ENCODE data around the gene LEMD1. TPM values are rescaled to one million over a fixed set of nuclear protein-coding genes. Genes with fewer than 3 reads are reported as not detected.

LEMD1 gene
- total and polyA plus RNA-seq, 3 experiments from 2014 or later = 0.55 TPM; not detected in 2

GRCh38 chr1:205432116-205432515, 10.3 kb upstream of the LEMD1 start:
- H3K4me1 ChIP-seq (ENCODE audit: insufficient read depth, low read length) = peaks cover 5% of the 10 kb centered on the region
- peak overlapping the region in 1 of 7 donors; percentile 31 for H3K4me3 Mint-ChIP-seq
- DNase-seq = no peak
- CTCF ChIA-PET = interaction anchor here (1.2 to 3.6 kb wide), 7 partner anchors 11 to 92 kb away, joined by 3 to 34 read pairs (median 14); no protein-coding TSS in a partner anchor
- no peaks in the 10 kb centered on the region for H3K27me3 ChIP-seq (ENCODE audit: insufficient read depth, low read length, poor library complexity, severe bottlenecking)
- no peak overlapping the region for H3K4me3 ChIP-seq (ENCODE audit: low read length)
- no peaks in the 10 kb centered on the region for H3K9me3 ChIP-seq (ENCODE audit: low read length)
- H3K36me3 ChIP-seq (ENCODE audit: insufficient read depth, low read length) = no peaks in the 10 kb centered on the region
- no peak overlapping the region for H3K27ac Mint-ChIP-seq
- H3K36me3 Mint-ChIP-seq = no peaks in the 10 kb centered on the region
- no peaks in the 10 kb centered on the region for H3K9me3 Mint-ChIP-seq
- no peak overlapping the region for H3K27ac ChIP-seq (ENCODE audit: low read depth, low read length)
- peaks cover 5 to 8% of the 10 kb centered on the region in 2 donors for H3K27me3 Mint-ChIP-seq
- POLR2A ChIA-PET = no interaction called here
- peaks cover 16 to 26% (median 24%) of the 10 kb centered on the region in 3 donors for H3K4me1 Mint-ChIP-seq

DNA sequence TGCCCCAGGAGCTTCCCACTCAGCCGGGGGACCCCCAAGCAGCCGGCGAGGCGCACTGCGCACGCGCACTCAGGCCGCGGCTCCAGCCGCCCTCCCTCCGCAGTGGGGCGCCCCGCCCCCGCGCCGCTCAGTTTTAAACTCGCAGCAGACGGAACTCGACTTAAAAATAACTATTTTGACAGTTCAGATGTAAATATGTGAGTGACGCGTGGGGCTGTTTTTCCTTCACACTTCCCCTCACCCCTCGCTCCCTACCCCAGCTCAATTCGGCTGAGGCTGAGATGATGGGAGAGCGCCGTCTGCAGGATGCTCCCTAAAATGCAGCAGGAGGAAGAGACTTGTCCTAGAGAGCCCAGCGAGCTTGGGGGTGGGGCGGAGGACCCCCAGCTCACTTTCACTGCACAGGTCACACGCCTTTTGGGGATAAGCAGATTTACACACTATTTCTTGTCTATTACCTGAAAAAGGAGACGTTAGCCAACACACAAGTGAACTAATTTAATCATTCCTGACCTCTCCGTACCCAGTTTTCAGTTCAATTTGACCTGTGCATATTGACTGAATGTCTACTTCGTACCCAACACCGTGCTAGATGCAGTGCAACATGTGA, 8.9 kb upstream of the LEMD1 start:
- peaks cover 11 to 19% (median 14%) of the 10 kb centered on the region in 3 donors for H3K4me1 Mint-ChIP-seq
- peak; percentile 42 to 76 (median 55) for DNase-seq
- peak overlapping the region; percentile 72 to 91 (median 84) for H3K4me3 Mint-ChIP-seq
- H3K9me3 ChIP-seq (ENCODE audit: low read length) = no peaks in the 10 kb centered on the region
- H3K36me3 Mint-ChIP-seq = no peaks in the 10 kb centered on the region
- H3K36me3 ChIP-seq (ENCODE audit: insufficient read depth, low read length) = no peaks in the 10 kb centered on the region
- ChIA-PET CTCF (interaction anchor here (0.7 to 3.6 kb wide), 16 partner anchors 10 to 146 kb away, joined by 3 to 34 read pairs (median 5); no protein-coding TSS in a partner anchor), POLR2A (interaction anchor here (0.5 to 1.3 kb wide), 5 partner anchors 10 to 596 kb away, joined by 3 to 4 read pairs (median 3); no protein-coding TSS in a partner anchor)
- peaks cover 8 to 13% of the 10 kb centered on the region in 2 donors for H3K27me3 Mint-ChIP-seq
- peak overlapping the region; percentile 52 for H3K4me3 ChIP-seq (ENCODE audit: low read length)
- no peaks in the 10 kb centered on the region for H3K27me3 ChIP-seq (ENCODE audit: insufficient read depth, low read length, poor library complexity, severe bottlenecking)
- peak overlapping the region in 6 of 8 donors; percentile 42 to 87 (median 64) for H3K27ac Mint-ChIP-seq
- H3K27ac ChIP-seq (ENCODE audit: low read depth, low read length) = no peak overlapping the region
- peaks cover 5% of the 10 kb centered on the region for H3K4me1 ChIP-seq (ENCODE audit: insufficient read depth, low read length)
- no peaks in the 10 kb centered on the region for H3K9me3 Mint-ChIP-seq

GRCh38 chr1:205429762-205430695, 8.2 kb upstream of the LEMD1 start:
- Histone ChIP-seq H3K27ac (ENCODE audit: low read depth, low read length) (no peak overlapping the region), H3K27me3 (ENCODE audit: insufficient read depth, low read length, poor library complexity, severe bottlenecking) (no peaks in the 10 kb centered on the region)

GRCh38 chr1:205424901-205425600, 3.2 kb upstream of the LEMD1 start:
- CTCF ChIA-PET = interaction anchor here (0.9 to 2.7 kb wide), 4 partner anchors 16 to 61 kb away, joined by 3 to 13 read pairs (median 4); no protein-coding TSS in a partner anchor
- Histone ChIP-seq H3K4me3 (ENCODE audit: low read length) (no peak overlapping the region), H3K27me3 (ENCODE audit: insufficient read depth, low read length, poor library complexity, severe bottlenecking) (no peaks in the 10 kb centered on the region), H3K9me3 (ENCODE audit: low read length) (no peaks in the 10 kb centered on the region), H3K36me3 (ENCODE audit: insufficient read depth, low read length) (no peaks in the 10 kb centered on the region), H3K4me1 (ENCODE audit: insufficient read depth, low read length) (no peaks in the 10 kb centered on the region), H3K27ac (ENCODE audit: low read depth, low read length) (no peak overlapping the region)
- no peak for DNase-seq
- Mint-ChIP-seq H3K4me3 (no peak overlapping the region), H3K4me1 (peaks cover under 1 to 4% (median 2%) of the 10 kb centered on the region in 3 donors), H3K27me3 (peaks cover 9 to 24% of the 10 kb centered on the region in 2 donors), H3K27ac (no peak overlapping the region), H3K9me3 (no peaks in the 10 kb centered on the region), H3K36me3 (peaks cover 0 to 2% (median 0%) of the 10 kb centered on the region in 3 donors)
- POLR2A ChIA-PET = interaction anchor here (0.5 kb wide), 1 partner anchor 37 kb away, joined by 3 read pairs; no protein-coding TSS in a partner anchor

More at GRCh38 chr1:205429762-205430695, 8.2 kb upstream of the LEMD1 start:
- Histone ChIP-seq H3K4me3 (ENCODE audit: low read length) (peak overlapping the region; percentile 52), H3K36me3 (ENCODE audit: insufficient read depth, low read length) (no peaks in the 10 kb centered on the region), H3K4me1 (ENCODE audit: insufficient read depth, low read length) (peaks cover 5% of the 10 kb centered on the region), H3K9me3 (ENCODE audit: low read length) (no peaks in the 10 kb centered on the region)
- DNase-seq = no peak
- H3K4me3 Mint-ChIP-seq = peak overlapping the region; percentile 72 to 91 (median 84)
- no peaks in the 10 kb centered on the region for H3K9me3 Mint-ChIP-seq
- peak overlapping the region in 1 of 8 donors; percentile 26 for H3K27ac Mint-ChIP-seq
- ChIA-PET POLR2A (interaction anchor here (0.5 to 1.3 kb wide), 4 partner anchors 11 to 595 kb away, joined by 3 to 4 read pairs (median 4); no protein-coding TSS in a partner anchor), CTCF (interaction anchor here (0.7 to 3.6 kb wide), 14 partner anchors 11 to 146 kb away, joined by 3 to 34 read pairs (median 6); no protein-coding TSS in a partner anchor)
- no peaks in the 10 kb centered on the region for H3K36me3 Mint-ChIP-seq
- H3K4me1 Mint-ChIP-seq = peaks cover 11 to 19% (median 14%) of the 10 kb centered on the region in 3 donors
- H3K27me3 Mint-ChIP-seq = peaks cover 9 to 13% of the 10 kb centered on the region in 2 donors

GRCh38 chr1:205423814-205424399, 2.1 kb upstream of the LEMD1 start:
- Mint-ChIP-seq H3K4me3 (no peak overlapping the region), H3K9me3 (no peaks in the 10 kb centered on the region), H3K4me1 (no peaks in the 10 kb centered on the region), H3K27me3 (peaks cover 5 to 26% of the 10 kb centered on the region in 2 donors), H3K36me3 (peaks cover 0 to 2% (median 0%) of the 10 kb centered on the region in 3 donors), H3K27ac (no peak overlapping the region)
- H3K4me3 ChIP-seq (ENCODE audit: low read length) = no peak overlapping the region
- POLR2A ChIA-PET = no interaction called here
- CTCF ChIA-PET = interaction anchor here (0.9 to 1.6 kb wide), 5 partner anchors 17 to 100 kb away, joined by 3 to 7 read pairs (median 4); no protein-coding TSS in a partner anchor
- H3K36me3 ChIP-seq (ENCODE audit: insufficient read depth, low read length) = no peaks in the 10 kb centered on the region
- H3K27ac ChIP-seq (ENCODE audit: low read depth, low read length) = no peak overlapping the region
- no peak for DNase-seq
- H3K4me1 ChIP-seq (ENCODE audit: insufficient read depth, low read length) = no peaks in the 10 kb centered on the region
- no peaks in the 10 kb centered on the region for H3K9me3 ChIP-seq (ENCODE audit: low read length)
- H3K27me3 ChIP-seq (ENCODE audit: insufficient read depth, low read length, poor library complexity, severe bottlenecking) = no peaks in the 10 kb centered on the region

DNA sequence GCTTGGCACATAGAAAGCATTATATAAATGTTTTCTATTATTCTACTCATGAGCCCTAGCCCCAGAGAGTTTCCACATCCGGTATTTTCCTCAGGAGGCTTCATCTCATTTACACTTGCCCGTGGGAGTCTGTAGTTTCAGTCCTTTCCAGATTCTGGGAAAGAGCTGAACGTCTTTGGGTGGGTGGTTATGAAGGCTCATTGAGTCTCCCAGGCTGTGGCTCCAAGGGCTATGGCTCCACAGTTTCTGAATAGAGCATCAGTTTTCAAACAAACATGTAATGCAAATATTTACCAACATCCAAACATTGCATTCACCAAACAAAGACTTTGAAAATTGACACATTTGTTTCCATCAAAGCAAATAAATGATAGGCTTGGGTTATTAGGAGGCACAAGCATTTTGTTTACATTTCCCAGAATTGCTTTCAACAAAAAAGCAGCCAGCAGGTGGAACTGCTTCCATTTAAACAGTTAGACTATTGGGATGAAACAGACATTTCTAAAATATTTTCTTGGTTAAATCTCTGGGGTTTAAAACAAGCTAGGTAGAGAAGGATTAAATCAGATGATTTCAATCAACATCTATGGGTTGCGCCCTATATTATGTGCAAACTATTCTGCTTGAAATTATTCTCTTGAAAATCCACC, 1.3 kb upstream of the LEMD1 start:
- ChIA-PET CTCF (interaction anchor here (0.6 to 1.6 kb wide), 4 partner anchors 18 to 101 kb away, joined by 3 to 7 read pairs (median 4); no protein-coding TSS in a partner anchor), POLR2A (interaction anchor here (0.5 kb wide), 1 partner anchor 9 kb away, joined by 3 read pairs; no protein-coding TSS in a partner anchor)
- H3K4me3 ChIP-seq (ENCODE audit: low read length) = no peak overlapping the region
- H3K27me3 Mint-ChIP-seq = peaks cover 4 to 27% of the 10 kb centered on the region in 2 donors
- H3K9me3 Mint-ChIP-seq = no peaks in the 10 kb centered on the region
- no peak overlapping the region for H3K27ac ChIP-seq (ENCODE audit: low read depth, low read length)
- no peaks in the 10 kb centered on the region for H3K4me1 ChIP-seq (ENCODE audit: insufficient read depth, low read length)
- no peaks in the 10 kb centered on the region for H3K36me3 ChIP-seq (ENCODE audit: insufficient read depth, low read length)
- no peak overlapping the region for H3K27ac Mint-ChIP-seq
- no peaks in the 10 kb centered on the region for H3K9me3 ChIP-seq (ENCODE audit: low read length)
- no peak overlapping the region for H3K4me3 Mint-ChIP-seq
- DNase-seq = no peak
- H3K4me1 Mint-ChIP-seq = no peaks in the 10 kb centered on the region
- H3K36me3 Mint-ChIP-seq = peaks cover 0 to 2% (median 0%) of the 10 kb centered on the region in 3 donors
- no peaks in the 10 kb centered on the region for H3K27me3 ChIP-seq (ENCODE audit: insufficient read depth, low read length, poor library complexity, severe bottlenecking)
